CD4-positive, alpha-beta T cell treated with Interferon gamma for 1 hour (primary cell): Measurements from ENCODE around the gene HHIP.
"Not testable (repeated sequence)": the region's sequence is repeated elsewhere in the genome, so short reads cannot be mapped to it uniquely, and the experiment has no call there.

Experiments used
- DNase-seq: peaks from one replicate; pipeline ENCODE4 v3.0.0-alpha.2; 2020

The HHIP gene

GRCh38 chr4:144768809-144769208, 122.9 kb downstream of the HHIP start:
- not testable (repeated sequence) for DNase-seq

- DNase-seq = no peak
Measured at GRCh38 chr4:144778364-144778763, 132.4 kb downstream of the HHIP start.

- DNase-seq = no peak
Measured at GRCh38 chr4:144782345-144782744, 136.4 kb downstream of the HHIP start.

- DNase-seq = no peak
Measured at GRCh38 chr4:144785961-144786360, 140.0 kb downstream of the HHIP start.

GRCh38 chr4:144787365-144788258, 141.7 kb downstream of the HHIP start:
- DNase-seq = no peak

- DNase-seq = no peak
Measured at GRCh38 chr4:144788469-144788868, 142.5 kb downstream of the HHIP start.

- not testable (repeated sequence) for DNase-seq
Measured at GRCh38 chr4:144791933-144792332, 146.0 kb downstream of the HHIP start.
